H1 (cell line): ENCODE results near the gene DPH5. TPM values are rescaled to one million over a fixed set of nuclear protein-coding genes. Genes with fewer than 3 reads are reported as not detected.

Experiments
- CHD1 ChIP-seq: IDR thresholded peaks from 2 replicates; pipeline ENCODE4 v1.6.1; 2012; ENCODE audit warnings: low read depth, low read length, improper control_type of control experiment
- EZH2 ChIP-seq: fragments of 200-600 bp; sonication (generic); IDR thresholded peaks from 2 replicates; pipeline ENCODE4 v1.7.1; 2012; ENCODE audit warnings: low read depth, mild to moderate bottlenecking, moderate library complexity, low read length, inconsistent platforms; ENCODE audit not compliant: severe bottlenecking
- polyA plus RNA-seq, 7 experiments: library from polyadenylated mRNA; depleted of rRNA in 3 of 7; stranded (reverse) in 5 of 7; unstranded in 2 of 7; fragments of >200 nt in 5 of 7; fragments of 200-250 nt in 2 of 7; gene quantifications; 1 replicate in 5 of 7; 2 replicates in 1 of 7; 4 replicates in 1 of 7; pipeline versions ENCODE4 v1.2.1 to v1.2.3, GENCODE V29; 2011 to 2013; ENCODE audit warnings: missing spikeins in 2 of 7, mixed read lengths in 2 of 7
- total RNA-seq: library from RNA; stranded (reverse); fragmentation: NEBNext Ultra II Directional; extraction: Animal tissue kit (Norgen Biotek cat#: 25700); gene quantifications from 2 replicates; pipeline ENCODE4 v1.2.1, GENCODE V29; 2021

DPH5 gene
- total and polyA plus RNA-seq, 2 of the 8 experiments (the other 6 are each of a cell fraction or from before 2014, with no cell fraction given): 67.7 to 106 TPM

GRCh38 chr1:101041300-101041699 lies 15.7 kb upstream of the DPH5 start (continued):
- TF ChIP-seq CHD1: no peak
- no peak for TF ChIP-seq EZH2
